Type B pancreatic cell (in vitro differentiated cells): ENCODE results near the gene RPH3AL. TPM values are rescaled to one million over a fixed set of nuclear protein-coding genes. Genes with fewer than 3 reads are reported as not detected.

Source experiments
- DNase-seq: peaks from one replicate; pipeline ENCODE4 v3.0.0; 2021; ENCODE audit warnings: mixed read lengths; ENCODE audit not compliant: unreplicated experiment; ENCODE audit errors: extremely low spot score
- H3K27ac Mint-ChIP-seq: 2 replicates; pipeline ENCODE4 v1.8.0; 2021; ENCODE audit warnings: mild to moderate bottlenecking, mixed read lengths
- H3K27me3 Mint-ChIP-seq: 2 replicates; pipeline ENCODE4 v1.8.0; 2021; ENCODE audit warnings: mixed read lengths
- H3K36me3 Mint-ChIP-seq: 2 replicates; pipeline ENCODE4 v1.8.0; 2021; ENCODE audit warnings: mixed read lengths
- H3K4me1 Mint-ChIP-seq: one replicate; pipeline ENCODE4 v1.8.0; 2021; ENCODE audit warnings: mixed read lengths; ENCODE audit not compliant: unreplicated experiment
- H3K4me3 Mint-ChIP-seq: 2 replicates; pipeline ENCODE4 v1.8.0; 2021; ENCODE audit warnings: mild to moderate bottlenecking, mixed read lengths
- H3K9me3 Mint-ChIP-seq: 2 replicates; pipeline ENCODE4 v1.8.0; 2021; ENCODE audit warnings: mixed read lengths
- total RNA-seq: library from RNA; stranded (reverse); gene quantifications from 2 replicates; pipeline ENCODE4 v1.2.1, GENCODE V29; 2021; ENCODE audit warnings: low replicate concordance
- TF ChIP-seq, protein P1 (sequence below): fragments of 200-600 bp; sonication (generic); conservative IDR thresholded peaks from 2 replicates; pipeline ENCODE4 v1.5.0; 2021; ENCODE audit warnings: antibody characterized with exemption, mild to moderate bottlenecking

Gene RPH3AL
- total RNA-seq, 1 donor from 2014 or later: 13.5 TPM

DNA sequence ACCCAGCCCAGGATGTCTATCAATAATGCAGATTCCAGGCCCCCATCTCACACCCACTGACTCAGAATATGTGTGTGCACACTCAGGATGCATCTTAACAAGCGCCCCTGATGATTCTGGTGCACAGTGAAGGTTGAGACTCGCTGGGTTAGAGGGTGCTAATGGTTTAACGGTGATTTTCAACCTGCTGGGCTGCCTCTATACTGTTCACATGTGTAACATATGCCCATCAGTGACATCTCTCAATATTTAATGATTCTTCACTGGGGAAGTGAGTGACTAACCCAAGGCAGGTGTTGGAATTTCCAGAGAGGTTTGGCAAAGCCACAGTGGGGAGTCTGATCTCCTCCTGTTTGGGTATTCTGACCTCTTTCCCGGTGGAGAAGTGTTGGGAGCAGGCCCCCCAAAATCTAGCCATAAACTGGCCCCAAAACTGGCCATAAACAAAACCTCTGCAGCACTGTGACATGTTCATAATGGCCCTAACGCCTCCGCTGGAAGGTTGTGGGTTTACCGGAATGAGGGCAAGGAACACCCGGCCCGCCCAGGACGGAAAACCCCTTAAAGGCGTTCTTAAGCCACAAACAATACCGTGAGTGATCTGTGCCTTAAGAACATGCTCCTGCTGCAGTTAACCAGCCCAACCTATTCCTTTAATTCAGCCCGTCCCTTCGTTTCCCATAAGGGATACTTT lies 167.0 kb downstream of the RPH3AL start:
- Mint-ChIP-seq H3K36me3 (no peaks in the 10 kb centered on the region), H3K9me3 (no peaks in the 10 kb centered on the region), H3K27me3 (peaks cover 61% of the 10 kb centered on the region), H3K27ac (no peak overlapping the region), H3K4me3 (no peak overlapping the region), H3K4me1 (peaks cover 10% of the 10 kb centered on the region)
- DNase-seq: no peak
- TF ChIP-seq, protein P1, sequence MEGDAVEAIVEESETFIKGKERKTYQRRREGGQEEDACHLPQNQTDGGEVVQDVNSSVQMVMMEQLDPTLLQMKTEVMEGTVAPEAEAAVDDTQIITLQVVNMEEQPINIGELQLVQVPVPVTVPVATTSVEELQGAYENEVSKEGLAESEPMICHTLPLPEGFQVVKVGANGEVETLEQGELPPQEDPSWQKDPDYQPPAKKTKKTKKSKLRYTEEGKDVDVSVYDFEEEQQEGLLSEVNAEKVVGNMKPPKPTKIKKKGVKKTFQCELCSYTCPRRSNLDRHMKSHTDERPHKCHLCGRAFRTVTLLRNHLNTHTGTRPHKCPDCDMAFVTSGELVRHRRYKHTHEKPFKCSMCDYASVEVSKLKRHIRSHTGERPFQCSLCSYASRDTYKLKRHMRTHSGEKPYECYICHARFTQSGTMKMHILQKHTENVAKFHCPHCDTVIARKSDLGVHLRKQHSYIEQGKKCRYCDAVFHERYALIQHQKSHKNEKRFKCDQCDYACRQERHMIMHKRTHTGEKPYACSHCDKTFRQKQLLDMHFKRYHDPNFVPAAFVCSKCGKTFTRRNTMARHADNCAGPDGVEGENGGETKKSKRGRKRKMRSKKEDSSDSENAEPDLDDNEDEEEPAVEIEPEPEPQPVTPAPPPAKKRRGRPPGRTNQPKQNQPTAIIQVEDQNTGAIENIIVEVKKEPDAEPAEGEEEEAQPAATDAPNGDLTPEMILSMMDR: no peak

DNA sequence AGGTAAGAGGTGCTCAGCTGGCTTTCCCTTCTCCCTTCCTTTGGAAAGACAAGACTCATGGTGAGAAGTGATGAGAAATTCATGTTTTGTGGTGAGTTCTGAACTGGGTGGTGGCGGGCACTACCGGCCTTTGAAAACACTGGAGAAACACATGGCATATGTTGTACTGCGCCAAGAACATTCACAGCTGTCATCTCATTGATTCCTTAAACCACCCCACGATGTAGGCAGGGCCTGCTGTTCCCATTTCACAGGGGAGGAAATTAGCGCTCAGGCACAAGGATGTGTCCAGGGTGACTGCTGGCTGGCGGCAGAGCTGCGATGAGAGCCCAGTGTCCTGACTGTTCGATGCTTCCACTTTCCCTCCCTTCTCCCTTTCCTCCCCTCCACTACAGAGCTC lies 169.6 kb downstream of the RPH3AL start:
- DNase-seq: no peak
- H3K27me3 Mint-ChIP-seq: peaks cover 72% of the 10 kb centered on the region
- TF ChIP-seq, protein P1: no peak
- no peak overlapping the region for H3K27ac Mint-ChIP-seq
- H3K36me3 Mint-ChIP-seq: no peaks in the 10 kb centered on the region
- H3K9me3 Mint-ChIP-seq: no peaks in the 10 kb centered on the region
- no peak overlapping the region for H3K4me3 Mint-ChIP-seq
- H3K4me1 Mint-ChIP-seq: peaks cover 14% of the 10 kb centered on the region

- no peak for DNase-seq
- Mint-ChIP-seq H3K27ac (peak overlapping the region; percentile 26), H3K27me3 (peaks cover 78% of the 10 kb centered on the region), H3K36me3 (no peaks in the 10 kb centered on the region), H3K4me3 (peak overlapping the region; percentile 81), H3K9me3 (no peaks in the 10 kb centered on the region), H3K4me1 (peaks cover 17% of the 10 kb centered on the region)
- TF ChIP-seq, protein P1: no peak
Measured at GRCh38 chr17:182050-182751, 170.4 kb downstream of the RPH3AL start.

GRCh38 chr17:181245-182049 lies 171.2 kb downstream of the RPH3AL start, which contains the start of gene DOC2B:
Gene DOC2B, minus strand, starts transcription at chr17:181650. Its CDS starts 171 bp downstream, at chr17:181479.
- H3K27me3 Mint-ChIP-seq: peaks cover 73% of the 10 kb centered on the region
- TF ChIP-seq, protein P1: no peak
- no peaks in the 10 kb centered on the region for H3K36me3 Mint-ChIP-seq
- no peak for DNase-seq
- H3K4me3 Mint-ChIP-seq: peak within 1 kb of the TSS; percentile 81
- H3K9me3 Mint-ChIP-seq: no peaks in the 10 kb centered on the region
- peak within 1 kb of the TSS; percentile 26 for H3K27ac Mint-ChIP-seq
- peaks cover 17% of the 10 kb centered on the region for H3K4me1 Mint-ChIP-seq

- TF ChIP-seq, protein P1: no peak
- no peak overlapping the region for H3K27ac Mint-ChIP-seq
- no peak for DNase-seq
- no peaks in the 10 kb centered on the region for H3K9me3 Mint-ChIP-seq
- H3K27me3 Mint-ChIP-seq: peaks cover 65% of the 10 kb centered on the region
- peaks cover 13% of the 10 kb centered on the region for H3K4me1 Mint-ChIP-seq
- no peak overlapping the region for H3K4me3 Mint-ChIP-seq
- no peaks in the 10 kb centered on the region for H3K36me3 Mint-ChIP-seq
Measured at GRCh38 chr17:180381-181244, 172.0 kb downstream of the RPH3AL start.
